Liver (tissue), 9 donors: ENCODE measurements around the gene STN1. TPM values are rescaled to one million over a fixed set of nuclear protein-coding genes. Genes with fewer than 3 reads are reported as not detected.
A peak's percentile ranks its signal among the peaks of the same experiment; 100 is the strongest.

Experiments used
- DNase-seq: peaks from one replicate; pipeline ENCODE4 v3.0.0-alpha.2; 2017; ENCODE audit warnings: low spot score
- H3K27ac ChIP-seq, 2 donors: one replicate each; pipeline ENCODE4 v1.7.0; 2013; ENCODE audit warnings: inconsistent platforms in 2 of 2, low read length in 2 of 2, control low read depth in 1 of 2, low read depth in 1 of 2, mild to moderate bottlenecking in 1 of 2
- H3K27me3 ChIP-seq, 4 donors: one replicate each; pipeline versions ENCODE4 v1.6.1 to v1.7.0; 2013; ENCODE audit warnings: low read length in 3 of 4, inconsistent platforms in 1 of 4, mild to moderate bottlenecking in 1 of 4, moderate library complexity in 1 of 4; ENCODE audit not compliant: control insufficient read depth in 4 of 4, insufficient read depth in 4 of 4
- H3K36me3 ChIP-seq, 4 donors: one replicate each; pipeline versions ENCODE4 v1.6.1 to v1.7.0; 2013; ENCODE audit warnings: low read length in 3 of 4, mild to moderate bottlenecking in 3 of 4, low read depth in 1 of 4, moderate library complexity in 1 of 4; ENCODE audit not compliant: control insufficient read depth in 4 of 4, insufficient read depth in 3 of 4
- H3K4me1 ChIP-seq, 4 donors: one replicate each; pipeline versions ENCODE4 v1.6.1 to v1.7.0; 2013; ENCODE audit warnings: low read length in 3 of 4, mild to moderate bottlenecking in 3 of 4, moderate library complexity in 1 of 4; ENCODE audit not compliant: control insufficient read depth in 4 of 4, insufficient read depth in 4 of 4
- H3K4me3 ChIP-seq, 3 donors: one replicate each; pipeline versions ENCODE4 v1.6.1 to v1.7.0; 2013; ENCODE audit warnings: low read length in 3 of 3, control low read depth in 1 of 3, low read depth in 1 of 3, mild to moderate bottlenecking in 1 of 3
- H3K9ac ChIP-seq, 2 donors: one replicate each; pipeline ENCODE4 v1.7.0; 2013; ENCODE audit warnings: low read length in 2 of 2, mild to moderate bottlenecking in 2 of 2, moderate library complexity in 2 of 2, control low read depth in 1 of 2, low read depth in 1 of 2
- H3K9me3 ChIP-seq, 4 donors: one replicate each; pipeline versions ENCODE4 v1.6.1 to v1.7.0; 2013; ENCODE audit warnings: low read length in 3 of 4; ENCODE audit not compliant: control insufficient read depth in 4 of 4
- ATF3 ChIP-seq: IDR thresholded peaks from 2 replicates; pipeline ENCODE4 v1.6.1; 2016; ENCODE audit warnings: antibody characterized with exemption
- CTCF ChIP-seq: fragments of 150-350 bp; IDR thresholded peaks from 2 replicates; pipeline ENCODE4 v1.5.1; 2017; ENCODE audit warnings: improper control_type of control experiment, low read depth, low read length; ENCODE audit not compliant: missing input control
- EGR1 ChIP-seq, 2 donors: IDR thresholded peaks; 2 replicates each; pipeline ENCODE4 v1.6.1; 2016 to 2018; ENCODE audit warnings: antibody characterized with exemption in 2 of 2, low read depth in 2 of 2
- FOXA1 ChIP-seq: IDR thresholded peaks from 2 replicates; pipeline ENCODE4 v1.6.1; 2016; ENCODE audit warnings: antibody characterized with exemption
- FOXA2 ChIP-seq: IDR thresholded peaks from 2 replicates; pipeline ENCODE4 v1.6.1; 2016; ENCODE audit warnings: antibody characterized with exemption
- HNF4A ChIP-seq, 2 donors: conservative IDR thresholded peaks; 2 replicates each; pipeline ENCODE4 v1.6.1; 2016; ENCODE audit warnings: antibody characterized with exemption in 2 of 2, mild to moderate bottlenecking in 2 of 2
- HNF4G ChIP-seq: IDR thresholded peaks from 2 replicates; pipeline ENCODE4 v1.6.1; 2016; ENCODE audit warnings: antibody characterized with exemption
- JUND ChIP-seq, 2 donors: IDR thresholded peaks; 2 replicates each; pipeline ENCODE4 v1.6.1; 2016; ENCODE audit warnings: antibody characterized with exemption in 2 of 2
- MAX ChIP-seq: IDR thresholded peaks from 2 replicates; pipeline ENCODE4 v1.6.1; 2016; ENCODE audit warnings: antibody characterized with exemption
- NR2F2 ChIP-seq: IDR thresholded peaks from 2 replicates; pipeline ENCODE4 v1.6.1; 2016; ENCODE audit warnings: antibody characterized with exemption
- RAD21 ChIP-seq, 2 donors: IDR thresholded peaks; 2 replicates each; pipeline ENCODE4 v1.6.1; 2016; ENCODE audit warnings: antibody characterized with exemption in 2 of 2, mild to moderate bottlenecking in 2 of 2
- REST ChIP-seq: IDR thresholded peaks from 2 replicates; pipeline ENCODE4 v1.6.1; 2016; ENCODE audit warnings: antibody characterized with exemption, mild to moderate bottlenecking
- RXRA ChIP-seq, 2 donors: IDR thresholded peaks; 2 replicates each; pipeline ENCODE4 v1.6.1; 2017 to 2018; ENCODE audit warnings: antibody characterized with exemption in 2 of 2, mild to moderate bottlenecking in 1 of 2
- SP1 ChIP-seq: IDR thresholded peaks from 2 replicates; pipeline ENCODE4 v1.6.1; 2018; ENCODE audit warnings: antibody characterized with exemption, mild to moderate bottlenecking
- TAF1 ChIP-seq: conservative IDR thresholded peaks from 2 replicates; pipeline ENCODE4 v1.6.1; 2016; ENCODE audit warnings: antibody characterized with exemption, mild to moderate bottlenecking
- YY1 ChIP-seq: IDR thresholded peaks from 2 replicates; pipeline ENCODE4 v1.6.1; 2016; ENCODE audit warnings: antibody characterized with exemption, mild to moderate bottlenecking
- ZBTB33 ChIP-seq: IDR thresholded peaks from 2 replicates; pipeline ENCODE4 v1.6.1; 2016; ENCODE audit warnings: antibody characterized with exemption
- WGBS: extraction: QIAGEN DNeasy Blood & Tissue Kit; methylation state at CpG from one replicate; pipeline ENCODE4 v1.1.7; 2013; 5-methylcytosine and 5-hydroxymethylcytosine counted together
- polyA plus RNA-seq, 2 donors: library from polyadenylated mRNA; stranded (reverse) in 1 of 2; unstranded in 1 of 2; fragments of 200-250 nt in 1 of 2; fragments of >200 nt in 1 of 2; fragmentation: Nextera tagmentation in 1 of 2; extraction: Ambion mirVana in 1 of 2; gene quantifications; one replicate each; pipeline versions ENCODE4 v1.2.1 to v1.2.3, GENCODE V29; 2013 to 2015
- total RNA-seq, 2 donors: library from RNA; depleted of rRNA; stranded (reverse); fragments of >200 nt; gene quantifications; one replicate each; pipeline ENCODE4 v1.2.3, GENCODE V29; 2014
- donor health status: healthy.
- donor health status: healthy.
- donor health status: healthy.
- donor health status: healthy.
- donor health status: healthy.

STN1 gene
- total and polyA plus RNA-seq, 4 donors, result 6.9 to 12.9 (median 8.0) TPM

- Histone ChIP-seq H3K4me1 (no peaks in the 10 kb centered on the region), H3K27me3 (no peaks in the 10 kb centered on the region), H3K9me3 (no peaks in the 10 kb centered on the region), H3K36me3 (no peaks in the 10 kb centered on the region), H3K27ac (peak overlapping the region in 1 of 2 donors; percentile 58), H3K4me3 (no peak overlapping the region), H3K9ac (no peak overlapping the region)
- no peak for DNase-seq
- WGBS, result 84% methylated on average over 4 of the region's 4 CpGs
- TF ChIP-seq NR2F2, result no peak
- no peak for TF ChIP-seq RXRA (IDR thresholded peaks at IDR 0.05)
- TF ChIP-seq HNF4A (conservative IDR thresholded peaks at IDR 0.05), result no peak
- TF ChIP-seq RAD21 (IDR thresholded peaks at IDR 0.05), result no peak
- TF ChIP-seq FOXA2, result no peak
- no peak for TF ChIP-seq FOXA1
- TF ChIP-seq SP1, result no peak
- TF ChIP-seq JUND (IDR thresholded peaks at IDR 0.05), result no peak
- no peak for TF ChIP-seq ATF3
- TF ChIP-seq CTCF, result no peak
- no peak for TF ChIP-seq MAX
These were observed 7.5 kb downstream of the STN1 start for GRCh38 chr10:103910442-103911012.

- Histone ChIP-seq H3K4me3 (no peak overlapping the region), H3K9ac (no peak overlapping the region), H3K4me1 (no peaks in the 10 kb centered on the region), H3K27ac (no peak overlapping the region), H3K9me3 (no peaks in the 10 kb centered on the region), H3K36me3 (peaks cover 1 to 4% (median 3%) of the 10 kb centered on the region in 4 donors), H3K27me3 (no peaks in the 10 kb centered on the region)
- DNase-seq, result no peak
- 85% methylated on average over 4 of the region's 4 CpGs for WGBS
- no peak for TF ChIP-seq ZBTB33
- no peak for TF ChIP-seq ATF3
- TF ChIP-seq TAF1, result no peak
- TF ChIP-seq RXRA (IDR thresholded peaks at IDR 0.05), result no peak
These were observed 12.5 kb downstream of the STN1 start for GRCh38 chr10:103905441-103905840.

- TF ChIP-seq HNF4A (conservative IDR thresholded peaks at IDR 0.05) (no peak), NR2F2 (no peak), RXRA (IDR thresholded peaks at IDR 0.05) (no peak), YY1 (no peak), EGR1 (IDR thresholded peaks at IDR 0.05; ENCODE audit: low read depth in 2 of 2) (no peak), REST (no peak), HNF4G (no peak), SP1 (no peak), JUND (IDR thresholded peaks at IDR 0.05) (no peak)
- WGBS, result 79% methylated on average over 5 of the region's 5 CpGs
- DNase-seq, result no peak
- Histone ChIP-seq H3K27ac (no peak overlapping the region), H3K27me3 (no peaks in the 10 kb centered on the region), H3K9ac (no peak overlapping the region), H3K4me1 (no peaks in the 10 kb centered on the region), H3K36me3 (peaks cover 5 to 27% (median 13%) of the 10 kb centered on the region in 4 donors), H3K9me3 (no peaks in the 10 kb centered on the region), H3K4me3 (no peak overlapping the region)
These were observed 16.7 kb downstream of the STN1 start for GRCh38 chr10:103901299-103901698.
